HG03565 (cell line): Measurements from ENCODE around the gene S100A7A.

Source experiments
- ATAC-seq: cut with Tn5 transposase; IDR thresholded peaks from one replicate; pipeline ENCODE4 v1.9.1; 2021; ENCODE audit warnings: mild to moderate bottlenecking, moderate library complexity; ENCODE audit not compliant: unreplicated experiment

The S100A7A gene

GRCh38 chr1:153420306-153420705, 4.0 kb downstream of the S100A7A start:
- ATAC-seq, result no peak

GRCh38 chr1:153422450-153423068, 6.2 kb downstream of the S100A7A start:
- no peak for ATAC-seq

- ATAC-seq, result no peak
These were observed 10.5 kb downstream of the S100A7A start for GRCh38 chr1:153426809-153427208.

- ATAC-seq, result no peak
These were observed 11.8 kb downstream of the S100A7A start for GRCh38 chr1:153428073-153428638.

- no peak for ATAC-seq
These were observed 12.5 kb downstream of the S100A7A start for GRCh38 chr1:153428791-153429190.

GRCh38 chr1:153429266-153430165, 13.2 kb downstream of the S100A7A start:
- no peak for ATAC-seq

- no peak for ATAC-seq
These were observed 13.8 kb downstream of the S100A7A start for GRCh38 chr1:153430166-153430553.

- ATAC-seq, result no peak
These were observed 14.2 kb downstream of the S100A7A start for GRCh38 chr1:153430561-153430960.

- no peak for ATAC-seq
These were observed 14.7 kb downstream of the S100A7A start for GRCh38 chr1:153431002-153431401.

GRCh38 chr1:153431427-153431826, 15.1 kb downstream of the S100A7A start:
- no peak for ATAC-seq

- no peak for ATAC-seq
These were observed 15.6 kb downstream of the S100A7A start for GRCh38 chr1:153431928-153432327.

- ATAC-seq, result no peak
These were observed 16.8 kb downstream of the S100A7A start for GRCh38 chr1:153432874-153433681.

GRCh38 chr1:153434746-153435455, 18.6 kb downstream of the S100A7A start:
- no peak for ATAC-seq

- ATAC-seq, result no peak
These were observed 20.9 kb downstream of the S100A7A start for GRCh38 chr1:153437236-153437635.

GRCh38 chr1:153438599-153438998, 22.3 kb downstream of the S100A7A start:
- no peak for ATAC-seq

- ATAC-seq, result no peak
These were observed 23.0 kb downstream of the S100A7A start for GRCh38 chr1:153439273-153439672.

GRCh38 chr1:153441238-153441755, 25.0 kb downstream of the S100A7A start:
- no peak for ATAC-seq

- ATAC-seq, result no peak
These were observed 27.2 kb downstream of the S100A7A start for GRCh38 chr1:153443486-153443885.

- no peak for ATAC-seq
These were observed 27.8 kb downstream of the S100A7A start for GRCh38 chr1:153444078-153444477.

- no peak for ATAC-seq
These were observed 31.3 kb downstream of the S100A7A start for GRCh38 chr1:153447498-153448170.
